ENCODE data around the gene PATL1. TPM values are rescaled to one million over a fixed set of nuclear protein-coding genes. Genes with fewer than 3 reads are reported as not detected.

The PATL1 gene
- total and polyA plus RNA-seq, 2 of the 8 experiments (the other 6 are each of a cell fraction or from before 2014, with no cell fraction given): 30.4 to 33.4 TPM

GRCh38 chr11:59674291-59674690 lies 5.5 kb upstream of the PATL1 start:
- H2AFZ ChIP-seq (ENCODE audit: low read length): no peak overlapping the region
- 78% methylated on average over 2 of the region's 2 CpGs; no CpG with 5 or more reads in 1 of the 2 experiments for WGBS, 2 experiments (ENCODE audit: extremely low coverage in 1 of 2, insufficient coverage in 1 of 2, insufficient read length in 1 of 2, insufficient replicate concordance in 2 of 2, low coverage in 1 of 2, low lambda C conversion rate in 2 of 2, missing lambda C conversion rate in 1 of 2)
- no peak overlapping the region for H2BK120ac ChIP-seq (replicated peaks; ENCODE audit: low read depth, low read length)
- H2BK5ac ChIP-seq (ENCODE audit: low read depth, low read length): no peak overlapping the region
- no peak overlapping the region for H3K56ac ChIP-seq (replicated peaks; ENCODE audit: insufficient read length, low read depth, low read length)
- no peaks in the 10 kb centered on the region for H3K9me3 ChIP-seq (ENCODE audit: insufficient read depth in 2 of 2, low read depth in 1 of 2, low read length in 1 of 2)
- H4K8ac ChIP-seq (ENCODE audit: extremely low read depth, insufficient read depth, low read length): no peak overlapping the region
- POLR2A ChIA-PET (ENCODE audit: partially characterized antibody): no interaction called here
- H3K4ac ChIP-seq (replicated peaks; ENCODE audit: insufficient read length, low read depth, low read length): no peak overlapping the region
- DNase-seq (ENCODE audit: low read depth in 1 of 2, low spot score in 2 of 2) (no peak), FAIRE-seq (no peak)
- H3K18ac ChIP-seq (ENCODE audit: extremely low read depth, low read length): no peak overlapping the region
- H4K20me1 ChIP-seq (replicated peaks in 1 of 2; ENCODE audit: control insufficient read depth in 1 of 2, insufficient read depth in 2 of 2, low read length in 2 of 2): no peaks in the 10 kb centered on the region
- no peak overlapping the region for H3K9ac ChIP-seq (replicated peaks in 1 of 4; ENCODE audit: extremely low read depth in 1 of 4, low read depth in 3 of 4, low read length in 3 of 4)
- peaks cover 0 to 5% (median 3%) of the 10 kb centered on the region in 4 experiments; a peak in 2 of 7 replicates for H3K4me1 ChIP-seq (replicated peaks in 1 of 4; ENCODE audit: control insufficient read depth in 3 of 4, insufficient read depth in 4 of 4, low read length in 3 of 4)
- H3K36me3 ChIP-seq (ENCODE audit: control insufficient read depth in 2 of 4, insufficient read depth in 4 of 4, low read length in 3 of 4): no peaks in the 10 kb centered on the region
- CTCF ChIA-PET (ENCODE audit: partially characterized antibody): interaction anchor here (0.6 kb wide), 1 partner anchor 1615 kb away, joined by 4 read pairs; no protein-coding TSS in a partner anchor
- no peak overlapping the region for H2BK15ac ChIP-seq (ENCODE audit: low read length)
- H3K23ac ChIP-seq (ENCODE audit: insufficient read length): no peak overlapping the region
- no peak overlapping the region for H3K27ac ChIP-seq (ENCODE audit: low read depth, low read length)
- no peaks in the 10 kb centered on the region for H3K27me3 ChIP-seq (replicated peaks in 1 of 4; ENCODE audit: control insufficient read depth in 3 of 4, extremely low read depth in 1 of 4, insufficient read depth in 3 of 4, low read length in 3 of 4)
- no peak overlapping the region for H2BK12ac ChIP-seq (ENCODE audit: low read depth, low read length)
- H2AK5ac ChIP-seq (ENCODE audit: low read depth, low read length): no peak overlapping the region
- no peak overlapping the region for H3K4me2 ChIP-seq (ENCODE audit: insufficient read depth in 1 of 2, low read depth in 2 of 2, low read length in 2 of 2)
- H3K79me2 ChIP-seq (ENCODE audit: control insufficient read depth in 1 of 2, insufficient read depth in 2 of 2, low read length in 2 of 2): no peaks in the 10 kb centered on the region
- H3K79me1 ChIP-seq (ENCODE audit: low read depth, low read length): no peaks in the 10 kb centered on the region
- no peak for TF ChIP-seq SRF (IDR thresholded peaks at IDR 0.05; ENCODE audit: low read depth, low read length)
- TF ChIP-seq ATF3 (IDR thresholded peaks at IDR 0.05; ENCODE audit: insufficient read depth, low read depth, low read length): no peak
- no peak for TF ChIP-seq POU5F1 (IDR thresholded peaks at IDR 0.05; ENCODE audit: low read depth, low read length)
- no peak for TF ChIP-seq GABPA (IDR thresholded peaks at IDR 0.05; ENCODE audit: borderline replicate concordance, insufficient read depth, low read length)
- no peak for TF ChIP-seq RFX5 (IDR thresholded peaks at IDR 0.05; ENCODE audit: borderline replicate concordance, low read depth, low read length)
- no peak for TF ChIP-seq CHD1 (IDR thresholded peaks at IDR 0.05; ENCODE audit: low read depth, low read length)
- TF ChIP-seq SIN3A (conservative IDR thresholded peaks at IDR 0.05 in 1 of 2, IDR thresholded peaks at IDR 0.05 in 1 of 2; ENCODE audit: low read depth in 1 of 2, low read length in 2 of 2): no peak
- no peak for TF ChIP-seq RAD21 (IDR thresholded peaks at IDR 0.05 in 1 of 2, conservative IDR thresholded peaks at IDR 0.05 in 1 of 2; ENCODE audit: low read depth in 2 of 2, low read length in 2 of 2)
- no peak for TF ChIP-seq YY1 (IDR thresholded peaks at IDR 0.05; ENCODE audit: low read depth, low read length)
- no peak for TF ChIP-seq NRF1 (IDR thresholded peaks at IDR 0.05; ENCODE audit: low read depth, low read length)
- TF ChIP-seq JUN (IDR thresholded peaks at IDR 0.05; ENCODE audit: low read depth, low read length): no peak
- TF ChIP-seq POLR2AphosphoS5 (IDR thresholded peaks at IDR 0.05; ENCODE audit: low read depth, low read length): no peak
- TF ChIP-seq CBX8 (IDR thresholded peaks at IDR 0.05; ENCODE audit: borderline replicate concordance, low read depth, low read length): no peak
- no peak for TF ChIP-seq POLR2A (IDR thresholded peaks at IDR 0.05; ENCODE audit: control extremely low read depth in 1 of 2, low read depth in 2 of 2, low read length in 2 of 2)
- no peak overlapping the region for H3K14ac ChIP-seq (ENCODE audit: insufficient read length)
- H2BK20ac ChIP-seq (ENCODE audit: low read length): no peak overlapping the region
- peaks cover 3% of the 10 kb centered on the region; the same call in 1 of the 2 replicates for H3K23me2 ChIP-seq (ENCODE audit: low read depth, low read length)
- H3K4me3 ChIP-seq (ENCODE audit: extremely low read depth in 1 of 4, insufficient read depth in 2 of 4, low read depth in 3 of 4, low read length in 4 of 4): no peak overlapping the region
- no peak overlapping the region for H4K5ac ChIP-seq (ENCODE audit: insufficient read length, low read depth, low read length)
- no peak overlapping the region for H4K91ac ChIP-seq (replicated peaks; ENCODE audit: insufficient read length, low read length)

All from H1 (cell line).